Endothelial cell of umbilical vein (primary cell): ENCODE measurements around the gene MAL. TPM values are rescaled to one million over a fixed set of nuclear protein-coding genes. Genes with fewer than 3 reads are reported as not detected.

Experiments
- BruUV-seq: library from RNA; stranded (reverse); fragments of 400-500 nt; replicated peaks from 2 replicates; lab custom pipeline; 2021; lab: Mats Ljungman, UMichigan
- CTCF ChIA-PET: fragments of 300-600, 350-600 bp; sonication (Branson Sonifier 250); formaldehyde crosslinking; loops from one replicate; lab custom pipeline; 2021; ENCODE audit warnings: antibody characterized with exemption, inconsistent platforms; lab: Charles Lee
- POLR2A ChIA-PET: fragments of 300-600, 350-600 bp; sonication (Branson Sonifier 250); formaldehyde crosslinking; loops from one replicate; lab custom pipeline; 2021; ENCODE audit warnings: antibody characterized with exemption, inconsistent platforms; lab: Charles Lee
- DNase-seq: peaks from one replicate; pipeline ENCODE4 v3.0.0-alpha.2; 2011; ENCODE audit warnings: low read depth, low spot score
- FAIRE-seq: peaks from 2 replicates; lab custom pipeline; 2011; peaks lifted over from hg19 to GRCh38; lab: Jason Lieb, UNC
- H2AFZ ChIP-seq: 2 replicates; pipeline ENCODE4 v1.6.0; 2012; ENCODE audit warnings: low read depth, low read length, control low read depth, inconsistent platforms
- H3K27ac ChIP-seq: 2 replicates; pipeline ENCODE4 v1.5.1; 2011; ENCODE audit warnings: low read depth, mild to moderate bottlenecking, control low read depth, low read length, moderate library complexity; ENCODE audit not compliant: insufficient read depth
- H3K27me3 ChIP-seq, 2 experiments: 2 replicates each; pipeline versions ENCODE4 v1.6.0 to v1.6.1; 2011; ENCODE audit warnings: low read length in 2 of 2, mixed read lengths in 1 of 2; ENCODE audit not compliant: control insufficient read depth in 2 of 2, insufficient read depth in 2 of 2
- H3K36me3 ChIP-seq, 2 experiments: 2 replicates in 1 of 2; 3 replicates in 1 of 2; pipeline ENCODE4 v1.5.1; 2011; ENCODE audit warnings: low read length in 2 of 2, mild to moderate bottlenecking in 1 of 2, moderate library complexity in 1 of 2; ENCODE audit not compliant: control insufficient read depth in 2 of 2, insufficient read depth in 2 of 2; ENCODE audit errors: extremely low read depth in 1 of 2
- H3K4me1 ChIP-seq: 3 replicates; pipeline ENCODE4 v1.5.1; 2011; ENCODE audit warnings: mild to moderate bottlenecking, low read length; ENCODE audit not compliant: control insufficient read depth, insufficient read depth; ENCODE audit errors: extremely low read depth
- H3K4me2 ChIP-seq: 2 replicates; pipeline ENCODE4 v1.6.1; 2011; ENCODE audit warnings: low read length, control low read depth, mixed read lengths; ENCODE audit not compliant: insufficient read depth
- H3K4me3 ChIP-seq, 3 experiments: fragments of 200-600 bp in 1 of 3; sonication (generic), shearing (Covaris generic) in 1 of 3; replicated peaks in 1 of 3; 2 replicates each; pipeline ENCODE4 v1.5.1; 2011 to 2016; ENCODE audit warnings: control low read depth in 3 of 3, low read length in 3 of 3, mild to moderate bottlenecking in 2 of 3, inconsistent platforms in 1 of 3, low read depth in 1 of 3, moderate library complexity in 1 of 3; ENCODE audit not compliant: insufficient read depth in 1 of 3
- H3K79me2 ChIP-seq: 2 replicates; pipeline ENCODE4 v1.6.0; 2012; ENCODE audit warnings: low read length, inconsistent platforms; ENCODE audit not compliant: control insufficient read depth, insufficient read depth
- H3K9ac ChIP-seq: replicated peaks from 2 replicates; pipeline ENCODE3; 2011; ENCODE audit warnings: low read length, control low read depth; ENCODE audit not compliant: insufficient read depth; ENCODE audit errors: extremely low read depth
- H3K9me1 ChIP-seq: replicated peaks from 3 replicates; pipeline ENCODE4 v1.6.0; 2011; ENCODE audit warnings: mild to moderate bottlenecking, low read length; ENCODE audit not compliant: control insufficient read depth, insufficient read depth; ENCODE audit errors: extremely low read depth
- H3K9me3 ChIP-seq: replicated peaks from 2 replicates; pipeline ENCODE4 v1.5.1; 2012; ENCODE audit warnings: low read length, inconsistent platforms; ENCODE audit not compliant: control insufficient read depth, insufficient read depth
- H4K20me1 ChIP-seq: replicated peaks from 2 replicates; pipeline ENCODE3; 2011; ENCODE audit warnings: mild to moderate bottlenecking, low read length; ENCODE audit not compliant: control insufficient read depth, insufficient read depth; ENCODE audit errors: extremely low read depth
- EZH2 ChIP-seq: IDR thresholded peaks from 2 replicates; pipeline ENCODE4 v1.6.1; 2012; ENCODE audit warnings: borderline replicate concordance, low read depth, mild to moderate bottlenecking, moderate library complexity, low read length, inconsistent platforms; ENCODE audit not compliant: severe bottlenecking
- FOS ChIP-seq: IDR thresholded peaks from 2 replicates; pipeline ENCODE4 v1.6.1; 2011; ENCODE audit warnings: mild to moderate bottlenecking, low read length, moderate library complexity, borderline replicate concordance; ENCODE audit not compliant: insufficient read depth
- GATA2 ChIP-seq: IDR thresholded peaks from 2 replicates; pipeline ENCODE4 v1.7.0; 2011; ENCODE audit warnings: low read depth, mild to moderate bottlenecking, moderate library complexity, mixed read lengths, low read length; ENCODE audit not compliant: insufficient read length, insufficient read depth
- JUN ChIP-seq: IDR thresholded peaks from 2 replicates; pipeline ENCODE4 v1.6.1; 2011; ENCODE audit warnings: borderline replicate concordance, low read depth; ENCODE audit not compliant: insufficient read length, insufficient read depth
- POLR2A ChIP-seq: IDR thresholded peaks from 2 replicates; pipeline ENCODE4 v1.6.1; 2012; ENCODE audit warnings: low read depth, mild to moderate bottlenecking, control low read depth, low read length
- POLR2AphosphoS5 ChIP-seq: IDR thresholded peaks from 2 replicates; pipeline ENCODE4 v1.6.1; 2012; ENCODE audit warnings: low read depth, mild to moderate bottlenecking, control low read depth, low read length, moderate library complexity; ENCODE audit not compliant: insufficient read depth
- dilution Hi-C: fragments of 300-500 bp; cut with MboI; formaldehyde crosslinking; loops from one replicate; pipeline ENCODE4 v1.15.0; 2019; ENCODE audit warnings: low sequenced_read_pairs; ENCODE audit not compliant: extremely low pct_ligation_motif_present
- intact Hi-C: fragments of 100-400 bp; cut with micrococcal nuclease; formaldehyde crosslinking; loops from one replicate; pipeline ENCODE4 v1.10.0; 2022
- polyA plus RNA-seq, 4 experiments: library from polyadenylated mRNA; depleted of rRNA in 3 of 4; stranded (reverse) in 3 of 4; unstranded in 1 of 4; fragments of >200 nt; gene quantifications; 2 replicates each; pipeline versions ENCODE4 v1.2.1 to v1.2.3, GENCODE V29; 2011 to 2012; ENCODE audit warnings: missing spikeins in 1 of 4
- total RNA-seq: library from RNA; stranded (reverse); gene quantifications from 2 replicates; pipeline ENCODE4 v1.2.3, GENCODE V29; 2021

Gene MAL
- total and polyA plus RNA-seq, 2 donors (not counting 3 experiments of a cell fraction or from before 2014, with no cell fraction given) = not detected

DNA sequence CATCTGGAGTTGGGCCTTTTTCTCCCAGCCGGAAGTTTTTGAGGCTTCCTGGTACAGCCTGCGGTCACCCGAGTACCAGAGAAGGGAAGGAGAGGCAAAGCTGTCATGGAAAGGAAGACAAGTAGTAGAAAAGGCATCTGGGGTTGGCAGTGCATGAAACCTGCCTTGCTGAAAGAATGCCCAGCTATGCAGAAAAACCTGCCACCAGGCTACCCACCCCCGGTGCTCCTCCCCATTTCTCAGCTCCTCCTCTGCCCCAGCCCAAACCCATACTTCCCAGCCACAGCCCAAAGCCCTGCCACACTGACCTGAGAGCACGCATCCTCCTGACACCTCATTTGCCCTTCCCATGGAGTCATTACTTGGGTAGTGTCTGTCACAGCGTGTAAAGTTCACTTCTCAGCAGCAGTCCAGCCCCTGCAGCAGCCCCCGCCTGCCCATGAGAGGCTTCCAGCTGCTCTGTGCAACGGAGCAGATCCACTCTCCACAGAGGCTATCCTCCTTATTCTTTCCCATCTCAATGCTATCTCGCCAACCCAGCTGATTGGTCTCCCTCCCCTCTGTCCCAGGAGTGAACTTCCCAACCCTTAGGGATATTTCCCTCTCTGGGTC, 40.4 kb upstream of the MAL start:
- no peaks in the 10 kb centered on the region for H3K9me3 ChIP-seq
- H3K9ac ChIP-seq = no peak overlapping the region
- no peak for FAIRE-seq
- no peaks in the 10 kb centered on the region for H3K4me1 ChIP-seq
- H3K36me3 ChIP-seq = no peaks in the 10 kb centered on the region
- BruUV-seq = no TSS peak
- ChIA-PET POLR2A (no interaction called here), CTCF (interaction anchor here (1.8 to 2.3 kb wide), 2 partner anchors 25 to 28 kb away, joined by 4 to 26 read pairs; no protein-coding TSS in a partner anchor)
- no peaks in the 10 kb centered on the region for H3K79me2 ChIP-seq
- dilution Hi-C loops = no loop called here
- intact Hi-C loops = no loop called here
- no peak overlapping the region for H3K4me3 ChIP-seq
- H3K9me1 ChIP-seq = no peaks in the 10 kb centered on the region
- no peak overlapping the region for H2AFZ ChIP-seq
- no peak for DNase-seq
- no peak overlapping the region for H3K4me2 ChIP-seq
- H4K20me1 ChIP-seq = no peaks in the 10 kb centered on the region
- TF ChIP-seq GATA2 = no peak
- TF ChIP-seq EZH2 = no peak
- TF ChIP-seq FOS = no peak
- no peak for TF ChIP-seq POLR2A
- no peaks in the 10 kb centered on the region for H3K27me3 ChIP-seq
- H3K27ac ChIP-seq = no peak overlapping the region

DNA sequence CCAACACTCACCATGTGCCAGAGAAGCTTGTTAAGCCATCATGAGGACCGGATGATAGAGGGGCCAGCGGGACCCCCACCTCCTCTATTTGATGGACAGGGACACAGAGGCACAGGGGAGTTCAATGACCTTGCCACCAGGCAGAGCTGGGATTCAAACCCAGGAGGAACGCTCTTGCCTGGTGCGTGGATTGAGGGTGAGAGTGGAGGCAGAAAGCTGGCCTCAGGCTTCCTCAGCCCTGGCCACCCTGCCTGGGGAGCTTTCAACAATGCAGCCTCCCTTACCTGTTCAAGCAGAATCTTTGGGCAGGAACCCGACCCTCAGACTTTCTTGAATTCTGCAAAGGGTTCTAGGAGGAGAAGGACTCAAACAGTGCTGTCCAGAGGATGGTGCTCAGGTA, 39.9 kb upstream of the MAL start:
- CTCF ChIA-PET = interaction anchor here (1.1 to 2.3 kb wide), 4 partner anchors 22 to 136 kb away, joined by 4 to 26 read pairs (median 4); partner anchors contain the start of gene MRPS5
- POLR2A ChIA-PET = no interaction called here
- Histone ChIP-seq H3K27me3 (no peaks in the 10 kb centered on the region), H3K4me2 (no peak overlapping the region), H3K4me1 (no peaks in the 10 kb centered on the region), H3K79me2 (no peaks in the 10 kb centered on the region), H3K4me3 (no peak overlapping the region), H3K36me3 (no peaks in the 10 kb centered on the region), H3K9me3 (no peaks in the 10 kb centered on the region), H3K9me1 (no peaks in the 10 kb centered on the region), H3K9ac (no peak overlapping the region), H2AFZ (no peak overlapping the region), H4K20me1 (no peaks in the 10 kb centered on the region), H3K27ac (no peak overlapping the region)
- no TSS peak for BruUV-seq
- DNase-seq (no peak), FAIRE-seq (no peak)
- TF ChIP-seq FOS (no peak), POLR2AphosphoS5 (no peak), JUN (no peak), EZH2 (no peak)
- intact Hi-C loops (loop anchor here (1.0 kb wide), 1 partner anchor 130 kb away; no protein-coding TSS in a partner anchor), dilution Hi-C loops (no loop called here)
